ENCODE data around the gene PYGB.

Gene PYGB

DNA sequence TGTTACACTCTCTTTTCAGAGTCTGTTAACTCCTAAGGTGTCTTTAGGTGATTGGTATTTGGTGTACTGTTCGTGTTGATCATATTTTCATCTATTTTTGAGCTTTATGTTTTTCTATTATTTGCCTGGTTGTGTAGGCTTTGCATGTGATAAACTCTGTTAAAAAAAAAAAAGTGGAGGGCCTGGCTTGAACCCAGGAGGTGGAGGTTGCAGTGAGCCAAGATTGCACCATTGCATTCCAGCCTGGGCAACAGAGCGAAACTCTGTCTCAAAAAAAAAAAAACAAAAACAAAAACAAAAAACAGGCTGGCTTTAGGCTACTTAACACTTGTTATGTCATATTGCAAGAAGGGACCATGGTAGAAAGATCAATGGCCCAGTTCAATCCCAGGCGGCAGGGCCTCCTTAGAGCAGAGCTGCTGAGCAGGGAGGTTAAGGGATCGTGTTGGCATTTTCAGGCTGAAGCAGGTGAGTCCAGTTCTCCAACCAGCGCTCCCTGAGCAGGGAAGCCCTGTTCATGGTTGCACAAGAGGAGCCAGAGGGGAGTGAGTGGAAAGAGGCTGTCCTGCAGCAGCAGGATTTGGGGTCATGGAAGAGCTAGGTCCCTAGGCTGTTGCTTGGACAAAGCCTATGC lies 8.5 kb downstream of the PYGB start:
- H3K9ac ChIP-seq (ENCODE audit: low read depth, low read length, poor library complexity) = peak overlapping the region; percentile 38
- H2BK12ac ChIP-seq (ENCODE audit: low read length) = no peak overlapping the region
- peaks cover 10 to 19% of the 10 kb centered on the region in 2 donors for H3K4me1 ChIP-seq (ENCODE audit: control insufficient read depth in 2 of 2, insufficient read depth in 1 of 2, low read depth in 1 of 2, low read length in 2 of 2)
- H3K36me3 ChIP-seq (replicated peaks in 1 of 2; ENCODE audit: control insufficient read depth in 2 of 2, insufficient read depth in 2 of 2, low read length in 2 of 2) = peaks cover 32 to 56% of the 10 kb centered on the region in 2 donors
- WGBS, 2 donors (ENCODE audit: extremely low coverage in 2 of 2, insufficient read length in 2 of 2, insufficient replicate concordance in 1 of 2) = no CpG with 5 or more reads among the region's 5 CpGs
- no peak overlapping the region for H3K4me2 ChIP-seq (ENCODE audit: insufficient read depth, low read length, poor library complexity, severe bottlenecking)
- no peak overlapping the region for H2BK15ac ChIP-seq (ENCODE audit: low read length)
- no peak overlapping the region for H2BK120ac ChIP-seq (ENCODE audit: low read depth, low read length)
- H3K14ac ChIP-seq (ENCODE audit: low read length) = no peak overlapping the region
- H3K23ac ChIP-seq (ENCODE audit: low read depth, low read length, poor library complexity) = no peak overlapping the region
- no peak overlapping the region for H2AFZ ChIP-seq (ENCODE audit: low read length)
- no peak overlapping the region for H2AK5ac ChIP-seq (ENCODE audit: low read depth, low read length)
- no peak for DNase-seq (ENCODE audit: low spot score)
- H3K9me3 ChIP-seq (replicated peaks in 1 of 2; ENCODE audit: control insufficient read depth in 2 of 2, insufficient read depth in 1 of 2, low read depth in 1 of 2, low read length in 2 of 2) = peaks cover 18 to 32% of the 10 kb centered on the region in 2 donors
- H3K79me1 ChIP-seq (ENCODE audit: low read depth, low read length) = peaks cover 15% of the 10 kb centered on the region
- H3K18ac ChIP-seq (ENCODE audit: low read length) = no peak overlapping the region
- H3K4ac ChIP-seq (ENCODE audit: low read length) = no peak overlapping the region
- peak overlapping the region; percentile 19 for H4K8ac ChIP-seq (ENCODE audit: low read depth, low read length)
- no peak overlapping the region for H4K91ac ChIP-seq (ENCODE audit: low read depth, low read length, poor library complexity)
- no peak overlapping the region for H2BK5ac ChIP-seq (ENCODE audit: low read length)
- H3K27ac ChIP-seq (replicated peaks; ENCODE audit: low read length) = no peak overlapping the region
- H3K4me3 ChIP-seq (ENCODE audit: low read length in 2 of 2) = no peak overlapping the region
- H3K27me3 ChIP-seq (ENCODE audit: control insufficient read depth in 3 of 3, insufficient read depth in 3 of 3, low read depth in 1 of 3, low read length in 3 of 3) = no peaks in the 10 kb centered on the region

DNA sequence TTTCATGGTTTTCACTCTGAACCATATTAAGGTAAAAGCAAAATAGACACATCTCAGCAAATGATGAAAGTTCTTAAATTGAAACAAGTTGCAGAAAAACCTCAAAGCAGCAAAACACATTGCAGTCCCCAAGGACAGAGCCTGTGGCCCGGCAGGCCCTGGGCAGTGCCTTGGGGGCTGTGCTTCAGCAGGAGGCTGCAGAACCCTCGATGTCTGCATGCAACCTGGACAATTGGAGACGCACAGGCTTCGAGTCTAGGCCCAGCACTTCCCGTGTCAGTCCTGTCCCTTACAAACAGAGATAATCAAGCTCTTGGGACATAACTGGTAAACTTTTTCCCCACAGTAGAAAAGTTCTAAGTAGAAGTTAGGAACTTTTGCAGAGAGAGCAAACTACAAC lies 9.2 kb downstream of the PYGB start:
- H3K27me3 ChIP-seq (ENCODE audit: control insufficient read depth in 3 of 3, insufficient read depth in 3 of 3, low read depth in 1 of 3, low read length in 3 of 3) = no peaks in the 10 kb centered on the region
- H3K18ac ChIP-seq (ENCODE audit: low read length) = no peak overlapping the region
- no CpG with 5 or more reads among the region's 5 CpGs for WGBS, 2 donors (ENCODE audit: extremely low coverage in 2 of 2, insufficient read length in 2 of 2, insufficient replicate concordance in 1 of 2)
- no peak overlapping the region for H3K4ac ChIP-seq (ENCODE audit: low read length)
- no peak overlapping the region for H2BK15ac ChIP-seq (ENCODE audit: low read length)
- H3K36me3 ChIP-seq (replicated peaks in 1 of 2; ENCODE audit: control insufficient read depth in 2 of 2, insufficient read depth in 2 of 2, low read length in 2 of 2) = peaks cover 32 to 57% of the 10 kb centered on the region in 2 donors
- H4K8ac ChIP-seq (ENCODE audit: low read depth, low read length) = no peak overlapping the region
- DNase-seq (ENCODE audit: low spot score) = no peak
- no peak overlapping the region for H4K91ac ChIP-seq (ENCODE audit: low read depth, low read length, poor library complexity)
- no peak overlapping the region for H3K4me2 ChIP-seq (ENCODE audit: insufficient read depth, low read length, poor library complexity, severe bottlenecking)
- H3K9me3 ChIP-seq (replicated peaks in 1 of 2; ENCODE audit: control insufficient read depth in 2 of 2, insufficient read depth in 1 of 2, low read depth in 1 of 2, low read length in 2 of 2) = peaks cover 18 to 32% of the 10 kb centered on the region in 2 donors
- H3K14ac ChIP-seq (ENCODE audit: low read length) = no peak overlapping the region
- no peak overlapping the region for H2AK5ac ChIP-seq (ENCODE audit: low read depth, low read length)
- H2AFZ ChIP-seq (ENCODE audit: low read length) = no peak overlapping the region
- peaks cover 3 to 13% of the 10 kb centered on the region in 2 donors for H3K4me1 ChIP-seq (ENCODE audit: control insufficient read depth in 2 of 2, insufficient read depth in 1 of 2, low read depth in 1 of 2, low read length in 2 of 2)
- H2BK12ac ChIP-seq (ENCODE audit: low read length) = no peak overlapping the region
- no peak overlapping the region for H2BK5ac ChIP-seq (ENCODE audit: low read length)
- H3K27ac ChIP-seq (replicated peaks; ENCODE audit: low read length) = no peak overlapping the region
- no peak overlapping the region for H2BK120ac ChIP-seq (ENCODE audit: low read depth, low read length)
- H3K79me1 ChIP-seq (ENCODE audit: low read depth, low read length) = peaks cover 15% of the 10 kb centered on the region
- H3K23ac ChIP-seq (ENCODE audit: low read depth, low read length, poor library complexity) = no peak overlapping the region
- H3K4me3 ChIP-seq (ENCODE audit: low read length in 2 of 2) = no peak overlapping the region
- H3K9ac ChIP-seq (ENCODE audit: low read depth, low read length, poor library complexity) = no peak overlapping the region

DNA sequence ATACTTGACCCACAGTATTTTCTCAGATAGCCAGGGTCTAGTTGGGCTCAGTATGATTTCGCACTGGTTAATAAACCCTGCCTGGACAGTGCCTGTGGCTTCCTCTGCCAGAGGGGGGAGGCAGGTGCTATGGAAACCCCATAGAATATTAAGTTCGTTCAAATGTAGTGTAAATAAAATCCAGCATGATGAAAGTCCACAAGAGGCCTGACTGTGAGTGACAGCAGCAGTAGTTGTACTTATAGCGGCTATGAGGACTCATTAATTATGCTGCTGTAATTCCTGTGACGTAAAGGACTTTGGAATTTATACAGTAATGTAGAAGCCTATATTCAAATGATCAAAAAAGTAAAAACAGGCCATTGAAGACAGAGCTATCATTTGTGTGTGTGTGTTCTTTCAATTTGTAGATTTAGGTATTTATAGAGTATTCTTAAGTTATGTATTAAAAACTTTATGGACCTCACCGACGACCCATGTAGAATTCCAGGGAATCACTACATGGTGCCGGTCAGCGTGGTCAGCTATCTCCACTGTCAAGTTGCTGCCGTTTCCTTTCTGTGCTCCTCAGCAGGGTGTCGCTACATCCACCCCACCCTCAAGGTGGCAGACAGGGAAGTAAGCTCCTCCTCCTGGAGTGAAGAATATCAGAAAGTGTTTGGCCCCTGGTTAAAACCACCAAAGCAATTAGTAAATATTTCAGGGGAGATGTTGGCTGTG lies 10.0 kb downstream of the PYGB start:
- H3K9ac ChIP-seq (ENCODE audit: low read depth, low read length, poor library complexity) = no peak overlapping the region
- H2BK5ac ChIP-seq (ENCODE audit: low read length) = no peak overlapping the region
- H3K4me1 ChIP-seq (ENCODE audit: control insufficient read depth in 2 of 2, insufficient read depth in 1 of 2, low read depth in 1 of 2, low read length in 2 of 2) = peaks cover 0 to 8% of the 10 kb centered on the region in 2 donors
- no peak overlapping the region for H3K4ac ChIP-seq (ENCODE audit: low read length)
- no peak overlapping the region for H3K23ac ChIP-seq (ENCODE audit: low read depth, low read length, poor library complexity)
- no peak overlapping the region for H3K18ac ChIP-seq (ENCODE audit: low read length)
- H2AFZ ChIP-seq (ENCODE audit: low read length) = no peak overlapping the region
- no peak overlapping the region for H3K4me3 ChIP-seq (ENCODE audit: low read length in 2 of 2)
- DNase-seq (ENCODE audit: low spot score) = no peak
- no peak overlapping the region for H3K14ac ChIP-seq (ENCODE audit: low read length)
- no peak overlapping the region for H2BK12ac ChIP-seq (ENCODE audit: low read length)
- peaks cover 18 to 32% of the 10 kb centered on the region in 2 donors for H3K9me3 ChIP-seq (replicated peaks in 1 of 2; ENCODE audit: control insufficient read depth in 2 of 2, insufficient read depth in 1 of 2, low read depth in 1 of 2, low read length in 2 of 2)
- H3K4me2 ChIP-seq (ENCODE audit: insufficient read depth, low read length, poor library complexity, severe bottlenecking) = no peak overlapping the region
- peaks cover 11% of the 10 kb centered on the region for H3K79me1 ChIP-seq (ENCODE audit: low read depth, low read length)
- no peaks in the 10 kb centered on the region for H3K27me3 ChIP-seq (ENCODE audit: control insufficient read depth in 3 of 3, insufficient read depth in 3 of 3, low read depth in 1 of 3, low read length in 3 of 3)
- no peak overlapping the region for H2BK120ac ChIP-seq (ENCODE audit: low read depth, low read length)
- no peak overlapping the region for H2AK5ac ChIP-seq (ENCODE audit: low read depth, low read length)
- no peak overlapping the region for H4K8ac ChIP-seq (ENCODE audit: low read depth, low read length)
- WGBS, 2 donors (ENCODE audit: extremely low coverage in 2 of 2, insufficient read length in 2 of 2, insufficient replicate concordance in 1 of 2) = no CpG with 5 or more reads among the region's 10 CpGs
- H3K27ac ChIP-seq (replicated peaks; ENCODE audit: low read length) = no peak overlapping the region
- H2BK15ac ChIP-seq (ENCODE audit: low read length) = no peak overlapping the region
- no peak overlapping the region for H4K91ac ChIP-seq (ENCODE audit: low read depth, low read length, poor library complexity)
- H3K36me3 ChIP-seq (replicated peaks in 1 of 2; ENCODE audit: control insufficient read depth in 2 of 2, insufficient read depth in 2 of 2, low read length in 2 of 2) = peaks cover 30 to 49% of the 10 kb centered on the region in 2 donors

DNA sequence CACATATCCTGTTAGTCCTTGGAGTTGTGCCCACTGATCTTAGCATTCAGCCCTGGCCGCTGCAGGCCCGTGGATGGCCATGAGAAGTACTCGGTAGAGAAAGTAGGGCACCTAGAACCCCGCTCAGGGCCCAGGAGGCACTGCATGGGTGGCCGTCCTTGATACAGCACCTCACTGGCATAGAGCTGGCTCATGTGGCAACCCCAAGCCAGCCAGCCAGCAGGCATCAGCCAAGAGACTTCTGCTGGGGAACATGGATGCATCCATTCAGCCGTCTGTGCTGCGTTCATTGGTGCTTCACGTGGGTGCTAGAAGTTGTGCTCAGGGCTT lies 10.6 kb downstream of the PYGB start:
- peak overlapping the region; percentile 75 for H3K23ac ChIP-seq (ENCODE audit: low read depth, low read length, poor library complexity)
- no peak overlapping the region for H3K4me3 ChIP-seq (ENCODE audit: low read length in 2 of 2)
- no peak overlapping the region for H3K4me2 ChIP-seq (ENCODE audit: insufficient read depth, low read length, poor library complexity, severe bottlenecking)
- H2BK15ac ChIP-seq (ENCODE audit: low read length) = no peak overlapping the region
- no peak overlapping the region for H3K4ac ChIP-seq (ENCODE audit: low read length)
- no peak overlapping the region for H3K9ac ChIP-seq (ENCODE audit: low read depth, low read length, poor library complexity)
- H3K36me3 ChIP-seq (replicated peaks in 1 of 2; ENCODE audit: control insufficient read depth in 2 of 2, insufficient read depth in 2 of 2, low read length in 2 of 2) = peaks cover 30 to 47% of the 10 kb centered on the region in 2 donors
- H3K18ac ChIP-seq (ENCODE audit: low read length) = no peak overlapping the region
- H2BK120ac ChIP-seq (ENCODE audit: low read depth, low read length) = no peak overlapping the region
- peaks cover 18 to 32% of the 10 kb centered on the region in 2 donors for H3K9me3 ChIP-seq (replicated peaks in 1 of 2; ENCODE audit: control insufficient read depth in 2 of 2, insufficient read depth in 1 of 2, low read depth in 1 of 2, low read length in 2 of 2)
- peaks cover 0 to 8% of the 10 kb centered on the region in 2 donors for H3K4me1 ChIP-seq (ENCODE audit: control insufficient read depth in 2 of 2, insufficient read depth in 1 of 2, low read depth in 1 of 2, low read length in 2 of 2)
- H3K14ac ChIP-seq (ENCODE audit: low read length) = peak overlapping the region; percentile 75
- no peak overlapping the region for H2AFZ ChIP-seq (ENCODE audit: low read length)
- H3K79me1 ChIP-seq (ENCODE audit: low read depth, low read length) = peaks cover 11% of the 10 kb centered on the region
- no peak overlapping the region for H2BK5ac ChIP-seq (ENCODE audit: low read length)
- no peak for DNase-seq (ENCODE audit: low spot score)
- H3K27me3 ChIP-seq (ENCODE audit: control insufficient read depth in 3 of 3, insufficient read depth in 3 of 3, low read depth in 1 of 3, low read length in 3 of 3) = no peaks in the 10 kb centered on the region
- H2AK5ac ChIP-seq (ENCODE audit: low read depth, low read length) = no peak overlapping the region
- no peak overlapping the region for H4K8ac ChIP-seq (ENCODE audit: low read depth, low read length)
- H3K27ac ChIP-seq (replicated peaks; ENCODE audit: low read length) = no peak overlapping the region
- H4K91ac ChIP-seq (ENCODE audit: low read depth, low read length, poor library complexity) = no peak overlapping the region
- WGBS, 2 donors (ENCODE audit: extremely low coverage in 2 of 2, insufficient read length in 2 of 2, insufficient replicate concordance in 1 of 2) = no CpG with 5 or more reads among the region's 8 CpGs
- no peak overlapping the region for H2BK12ac ChIP-seq (ENCODE audit: low read length)

All from neuronal stem cell (in vitro differentiated cells).